Measurements from ENCODE around the gene TLR8. TPM values are rescaled to one million over a fixed set of nuclear protein-coding genes. Genes with fewer than 3 reads are reported as not detected.
A peak's percentile ranks its signal among the peaks of the same experiment; 100 is the strongest.

The TLR8 gene
- total and polyA plus RNA-seq, 2 experiments from 2014 or later, result not detected

DNA sequence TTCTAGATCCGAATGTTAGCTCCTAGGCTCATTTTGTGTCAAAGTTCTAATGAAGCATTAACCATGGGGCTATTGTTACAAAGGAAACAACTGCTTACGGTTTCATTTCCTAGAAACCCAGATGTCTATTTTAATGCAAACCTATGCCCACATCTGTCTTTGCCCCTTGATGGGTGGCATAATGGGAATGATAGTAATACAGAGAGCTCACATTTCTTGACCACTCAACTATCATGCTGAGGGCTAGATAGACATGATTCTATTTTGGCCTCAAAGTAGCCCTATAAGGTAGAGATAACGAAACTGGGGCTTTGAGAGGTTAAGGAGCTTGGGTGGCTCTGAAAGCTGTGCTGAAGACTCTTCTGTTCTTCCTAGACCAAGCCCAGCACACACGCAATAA lies 37.7 kb upstream of the TLR8 start:
- Histone ChIP-seq H2AFZ (no peak overlapping the region), H4K20me1 (replicated peaks; ENCODE audit: insufficient read depth) (no peaks in the 10 kb centered on the region), H3K27me3 (ENCODE audit: insufficient read depth) (no peaks in the 10 kb centered on the region), H3K4me2 (no peak overlapping the region), H3K36me3 (ENCODE audit: insufficient read depth) (no peaks in the 10 kb centered on the region), H3K4me3 (no peak overlapping the region), H3K9me2 (ENCODE audit: insufficient read depth) (no peaks in the 10 kb centered on the region), H3K27ac (ENCODE audit: low read depth) (no peak overlapping the region), H3K4me1 (ENCODE audit: insufficient read depth) (no peaks in the 10 kb centered on the region), H3F3A (replicated peaks; ENCODE audit: low read depth) (no peaks in the 10 kb centered on the region), H3K79me2 (replicated peaks; ENCODE audit: insufficient read depth) (no peaks in the 10 kb centered on the region)
- TF ChIP-seq ZNF331 (CRISPR knock-in tag; IDR thresholded peaks at IDR 0.05; ENCODE audit: low read depth), result no peak
- no peak for TF ChIP-seq CREB1 (CRISPR knock-in tag; IDR thresholded peaks at IDR 0.05; ENCODE audit: low read depth)
- TF ChIP-seq, protein P1, sequence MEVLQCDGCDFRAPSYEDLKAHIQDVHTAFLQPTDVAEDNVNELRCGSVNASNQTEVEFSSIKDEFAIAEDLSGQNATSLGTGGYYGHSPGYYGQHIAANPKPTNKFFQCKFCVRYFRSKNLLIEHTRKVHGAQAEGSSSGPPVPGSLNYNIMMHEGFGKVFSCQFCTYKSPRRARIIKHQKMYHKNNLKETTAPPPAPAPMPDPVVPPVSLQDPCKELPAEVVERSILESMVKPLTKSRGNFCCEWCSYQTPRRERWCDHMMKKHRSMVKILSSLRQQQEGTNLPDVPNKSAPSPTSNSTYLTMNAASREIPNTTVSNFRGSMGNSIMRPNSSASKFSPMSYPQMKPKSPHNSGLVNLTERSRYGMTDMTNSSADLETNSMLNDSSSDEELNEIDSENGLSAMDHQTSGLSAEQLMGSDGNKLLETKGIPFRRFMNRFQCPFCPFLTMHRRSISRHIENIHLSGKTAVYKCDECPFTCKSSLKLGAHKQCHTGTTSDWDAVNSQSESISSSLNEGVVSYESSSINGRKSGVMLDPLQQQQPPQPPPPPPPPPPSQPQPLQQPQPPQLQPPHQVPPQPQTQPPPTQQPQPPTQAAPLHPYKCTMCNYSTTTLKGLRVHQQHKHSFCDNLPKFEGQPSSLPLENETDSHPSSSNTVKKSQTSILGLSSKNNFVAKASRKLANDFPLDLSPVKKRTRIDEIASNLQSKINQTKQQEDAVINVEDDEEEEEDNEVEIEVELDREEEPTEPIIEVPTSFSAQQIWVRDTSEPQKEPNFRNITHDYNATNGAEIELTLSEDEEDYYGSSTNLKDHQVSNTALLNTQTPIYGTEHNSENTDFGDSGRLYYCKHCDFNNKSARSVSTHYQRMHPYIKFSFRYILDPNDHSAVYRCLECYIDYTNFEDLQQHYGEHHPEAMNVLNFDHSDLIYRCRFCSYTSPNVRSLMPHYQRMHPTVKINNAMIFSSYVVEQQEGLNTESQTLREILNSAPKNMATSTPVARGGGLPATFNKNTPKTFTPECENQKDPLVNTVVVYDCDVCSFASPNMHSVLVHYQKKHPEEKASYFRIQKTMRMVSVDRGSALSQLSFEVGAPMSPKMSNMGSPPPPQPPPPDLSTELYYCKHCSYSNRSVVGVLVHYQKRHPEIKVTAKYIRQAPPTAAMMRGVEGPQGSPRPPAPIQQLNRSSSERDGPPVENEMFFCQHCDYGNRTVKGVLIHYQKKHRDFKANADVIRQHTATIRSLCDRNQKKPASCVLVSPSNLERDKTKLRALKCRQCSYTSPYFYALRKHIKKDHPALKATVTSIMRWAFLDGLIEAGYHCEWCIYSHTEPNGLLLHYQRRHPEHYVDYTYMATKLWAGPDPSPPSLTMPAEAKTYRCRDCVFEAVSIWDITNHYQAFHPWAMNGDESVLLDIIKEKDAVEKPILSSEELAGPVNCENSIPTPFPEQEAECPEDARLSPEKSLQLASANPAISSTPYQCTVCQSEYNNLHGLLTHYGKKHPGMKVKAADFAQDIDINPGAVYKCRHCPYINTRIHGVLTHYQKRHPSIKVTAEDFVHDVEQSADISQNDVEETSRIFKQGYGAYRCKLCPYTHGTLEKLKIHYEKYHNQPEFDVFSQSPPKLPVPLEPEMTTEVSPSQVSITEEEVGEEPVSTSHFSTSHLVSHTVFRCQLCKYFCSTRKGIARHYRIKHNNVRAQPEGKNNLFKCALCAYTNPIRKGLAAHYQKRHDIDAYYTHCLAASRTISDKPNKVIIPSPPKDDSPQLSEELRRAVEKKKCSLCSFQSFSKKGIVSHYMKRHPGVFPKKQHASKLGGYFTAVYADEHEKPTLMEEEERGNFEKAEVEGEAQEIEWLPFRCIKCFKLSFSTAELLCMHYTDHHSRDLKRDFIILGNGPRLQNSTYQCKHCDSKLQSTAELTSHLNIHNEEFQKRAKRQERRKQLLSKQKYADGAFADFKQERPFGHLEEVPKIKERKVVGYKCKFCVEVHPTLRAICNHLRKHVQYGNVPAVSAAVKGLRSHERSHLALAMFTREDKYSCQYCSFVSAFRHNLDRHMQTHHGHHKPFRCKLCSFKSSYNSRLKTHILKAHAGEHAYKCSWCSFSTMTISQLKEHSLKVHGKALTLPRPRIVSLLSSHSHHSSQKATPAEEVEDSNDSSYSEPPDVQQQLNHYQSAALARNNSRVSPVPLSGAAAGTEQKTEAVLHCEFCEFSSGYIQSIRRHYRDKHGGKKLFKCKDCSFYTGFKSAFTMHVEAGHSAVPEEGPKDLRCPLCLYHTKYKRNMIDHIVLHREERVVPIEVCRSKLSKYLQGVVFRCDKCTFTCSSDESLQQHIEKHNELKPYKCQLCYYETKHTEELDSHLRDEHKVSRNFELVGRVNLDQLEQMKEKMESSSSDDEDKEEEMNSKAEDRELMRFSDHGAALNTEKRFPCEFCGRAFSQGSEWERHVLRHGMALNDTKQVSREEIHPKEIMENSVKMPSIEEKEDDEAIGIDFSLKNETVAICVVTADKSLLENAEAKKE (CRISPR knock-in tag; IDR thresholded peaks at IDR 0.05), result no peak
- TF ChIP-seq JUNB (IDR thresholded peaks at IDR 0.05; ENCODE audit: unreplicated experiment), result no peak
- TF ChIP-seq EZH2 (IDR thresholded peaks at IDR 0.05; ENCODE audit: low read depth, unreplicated experiment), result no peak
- no peak for DNase-seq (ENCODE audit: low spot score)
- peaks cover 2% of the 10 kb centered on the region for H3K27me3 Mint-ChIP-seq (ENCODE audit: insufficient read depth, low read depth, poor library complexity)
- ATAC-seq, result no peak
- H3K9me3 Mint-ChIP-seq, result peaks cover 15% of the 10 kb centered on the region; the same call in 2 of the 3 replicates
- no peak overlapping the region for H3K27ac Mint-ChIP-seq
- H3K4me1 Mint-ChIP-seq, result peaks cover 16% of the 10 kb centered on the region; the same call in 2 of the 3 replicates
- no peak overlapping the region for H3K4me3 Mint-ChIP-seq
- no peaks in the 10 kb centered on the region for H3K36me3 Mint-ChIP-seq (ENCODE audit: low read depth)

DNA sequence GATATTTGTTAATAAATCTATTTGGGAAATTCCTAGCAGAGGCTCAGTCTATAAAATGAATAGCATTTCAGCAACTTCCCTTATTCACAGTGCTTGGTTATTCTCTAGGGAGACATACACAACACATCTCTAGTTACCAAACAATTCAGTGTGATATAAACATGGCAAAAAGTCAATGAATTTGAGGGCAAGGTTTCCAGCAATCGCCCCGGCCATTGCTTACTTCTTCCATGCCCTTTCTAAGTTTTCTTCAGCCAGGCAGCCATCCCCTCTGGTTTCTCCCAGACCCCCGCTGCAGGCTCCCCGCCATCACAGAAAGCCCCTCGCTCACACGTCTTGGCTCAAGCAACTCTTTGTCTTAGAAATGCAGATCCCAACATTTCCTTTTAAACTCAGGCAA lies 35.2 kb upstream of the TLR8 start:
- no peak overlapping the region for H3K4me3 ChIP-seq
- H3K4me1 ChIP-seq (ENCODE audit: insufficient read depth), result no peaks in the 10 kb centered on the region
- ATAC-seq (no peak), DNase-seq (ENCODE audit: low spot score) (no peak)
- no peak overlapping the region for H3K27ac ChIP-seq (ENCODE audit: low read depth)
- Mint-ChIP-seq H3K27ac (no peak overlapping the region), H3K4me3 (no peak overlapping the region), H3K4me1 (peaks cover 16% of the 10 kb centered on the region; the same call in 2 of the 3 replicates), H3K36me3 (ENCODE audit: low read depth) (no peaks in the 10 kb centered on the region), H3K9me3 (no peaks in the 10 kb centered on the region; the same call in 2 of the 3 replicates), H3K27me3 (ENCODE audit: insufficient read depth, low read depth, poor library complexity) (peaks cover 2% of the 10 kb centered on the region)
- H3K36me3 ChIP-seq (ENCODE audit: insufficient read depth), result no peaks in the 10 kb centered on the region
- H4K20me1 ChIP-seq (replicated peaks; ENCODE audit: insufficient read depth), result no peaks in the 10 kb centered on the region
- H3K27me3 ChIP-seq (ENCODE audit: insufficient read depth), result no peaks in the 10 kb centered on the region
- no peaks in the 10 kb centered on the region for H3K9me2 ChIP-seq (ENCODE audit: insufficient read depth)
- no peak overlapping the region for H3K4me2 ChIP-seq
- H3F3A ChIP-seq (replicated peaks; ENCODE audit: low read depth), result no peaks in the 10 kb centered on the region
- no peaks in the 10 kb centered on the region for H3K79me2 ChIP-seq (replicated peaks; ENCODE audit: insufficient read depth)
- H2AFZ ChIP-seq, result peak overlapping the region; percentile 18; the same call in 1 of the 2 replicates
- TF ChIP-seq EZH2 (IDR thresholded peaks at IDR 0.05; ENCODE audit: low read depth, unreplicated experiment), result no peak
- no peak for TF ChIP-seq EZH2phosphoT487 (IDR thresholded peaks at IDR 0.05; ENCODE audit: unreplicated experiment)
- TF ChIP-seq, protein P1 (CRISPR knock-in tag; IDR thresholded peaks at IDR 0.05), result no peak
- TF ChIP-seq CREB1 (CRISPR knock-in tag; IDR thresholded peaks at IDR 0.05; ENCODE audit: low read depth), result no peak

Measured in GM23338 (cell line).